Cardiac muscle cell (in vitro differentiated cells and primary cell): ENCODE data around the gene IRF2BPL. TPM values are rescaled to one million over a fixed set of nuclear protein-coding genes. Genes with fewer than 3 reads are reported as not detected.

Experiments
- DNase-seq, 2 donors: peaks; one replicate each; pipeline versions ENCODE4 v3.0.0 to v3.0.0-alpha.2; 2010 to 2017; ENCODE audit warnings: low read depth in 1 of 2, low spot score in 1 of 2
- H3K27ac ChIP-seq: fragments of 200-600 bp; sonication (generic); 2 replicates; pipeline ENCODE4 v1.5.1; 2016
- H3K27me3 ChIP-seq: fragments of 200-600 bp; sonication (generic); 2 replicates; pipeline ENCODE4 v1.6.0; 2016; ENCODE audit warnings: control low read depth
- H3K36me3 ChIP-seq: fragments of 200-600 bp; sonication (generic); 2 replicates; pipeline ENCODE4 v1.5.1; 2016; ENCODE audit warnings: control low read depth
- H3K4me1 ChIP-seq: fragments of 200-600 bp; sonication (generic); 2 replicates; pipeline ENCODE4 v1.8.1; 2017; ENCODE audit warnings: low read depth, mild to moderate bottlenecking, mixed run types
- H3K4me3 ChIP-seq: fragments of 200-600 bp; sonication (generic); 2 replicates; pipeline ENCODE4 v1.5.1; 2016; ENCODE audit warnings: mild to moderate bottlenecking
- H3K9me3 ChIP-seq: fragments of 200-600 bp; sonication (generic); 2 replicates; pipeline ENCODE4 v1.5.1; 2017; ENCODE audit warnings: low read depth, mild to moderate bottlenecking, control low read depth
- polyA plus RNA-seq: library from polyadenylated mRNA; unstranded; fragments of >200 nt; fragmentation: Nextera tagmentation; extraction: Ambion mirVana; gene quantifications from 2 replicates; pipeline ENCODE4 v1.2.1, GENCODE V29; 2016
- total RNA-seq: library from RNA; depleted of rRNA; stranded (reverse); fragments of >200 nt; gene quantifications from 2 replicates; pipeline ENCODE4 v1.2.3, GENCODE V29; 2016
- TF ChIP-seq, protein P1 (sequence below): IDR thresholded peaks from 2 replicates; pipeline ENCODE4 v1.5.1; 2012; ENCODE audit warnings: low read depth, mild to moderate bottlenecking, low read length

Gene IRF2BPL
- total and polyA plus RNA-seq, 2 experiments from 2014 or later = 43.7 to 185 TPM

DNA sequence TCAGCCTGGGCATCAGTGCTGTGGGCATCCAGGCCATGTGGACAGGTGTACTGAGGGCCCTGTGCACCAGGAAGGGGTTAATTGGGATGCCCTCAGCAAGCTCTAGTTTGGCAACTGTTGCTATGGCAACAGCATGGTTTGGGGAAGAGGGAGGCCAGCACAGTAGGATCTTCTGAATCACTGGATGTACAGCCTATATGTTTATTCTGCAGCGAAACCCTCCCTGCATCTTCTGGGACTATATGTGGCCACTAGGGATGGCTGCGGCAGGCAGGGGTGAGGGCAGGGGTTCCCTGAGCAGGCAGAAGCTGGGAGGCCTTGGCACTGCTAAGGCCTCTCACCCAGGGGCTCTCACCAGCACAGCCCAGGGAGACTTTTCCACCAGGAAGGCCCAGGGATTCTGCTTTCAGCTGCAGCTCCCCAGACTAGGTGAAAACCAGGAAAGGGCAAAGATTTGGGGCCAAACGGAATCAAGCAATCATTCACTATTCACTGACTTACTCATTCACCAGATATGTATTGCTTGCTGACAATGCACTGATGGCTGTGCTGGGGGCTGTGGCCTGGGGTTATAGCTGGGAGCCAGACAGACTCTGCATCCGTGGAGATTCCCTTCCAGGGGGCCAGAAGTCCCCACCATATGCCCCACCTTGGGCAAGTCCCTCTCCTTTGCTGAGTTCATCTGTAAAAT is 42.8 kb downstream of the IRF2BPL start:
- Histone ChIP-seq H3K9me3 (no peaks in the 10 kb centered on the region), H3K36me3 (no peaks in the 10 kb centered on the region), H3K27me3 (no peaks in the 10 kb centered on the region), H3K27ac (peak overlapping the region; percentile 74), H3K4me3 (no peak overlapping the region), H3K4me1 (peaks cover 25% of the 10 kb centered on the region)
- TF ChIP-seq, protein P1, sequence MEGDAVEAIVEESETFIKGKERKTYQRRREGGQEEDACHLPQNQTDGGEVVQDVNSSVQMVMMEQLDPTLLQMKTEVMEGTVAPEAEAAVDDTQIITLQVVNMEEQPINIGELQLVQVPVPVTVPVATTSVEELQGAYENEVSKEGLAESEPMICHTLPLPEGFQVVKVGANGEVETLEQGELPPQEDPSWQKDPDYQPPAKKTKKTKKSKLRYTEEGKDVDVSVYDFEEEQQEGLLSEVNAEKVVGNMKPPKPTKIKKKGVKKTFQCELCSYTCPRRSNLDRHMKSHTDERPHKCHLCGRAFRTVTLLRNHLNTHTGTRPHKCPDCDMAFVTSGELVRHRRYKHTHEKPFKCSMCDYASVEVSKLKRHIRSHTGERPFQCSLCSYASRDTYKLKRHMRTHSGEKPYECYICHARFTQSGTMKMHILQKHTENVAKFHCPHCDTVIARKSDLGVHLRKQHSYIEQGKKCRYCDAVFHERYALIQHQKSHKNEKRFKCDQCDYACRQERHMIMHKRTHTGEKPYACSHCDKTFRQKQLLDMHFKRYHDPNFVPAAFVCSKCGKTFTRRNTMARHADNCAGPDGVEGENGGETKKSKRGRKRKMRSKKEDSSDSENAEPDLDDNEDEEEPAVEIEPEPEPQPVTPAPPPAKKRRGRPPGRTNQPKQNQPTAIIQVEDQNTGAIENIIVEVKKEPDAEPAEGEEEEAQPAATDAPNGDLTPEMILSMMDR = no peak
- DNase-seq = no peak

DNA sequence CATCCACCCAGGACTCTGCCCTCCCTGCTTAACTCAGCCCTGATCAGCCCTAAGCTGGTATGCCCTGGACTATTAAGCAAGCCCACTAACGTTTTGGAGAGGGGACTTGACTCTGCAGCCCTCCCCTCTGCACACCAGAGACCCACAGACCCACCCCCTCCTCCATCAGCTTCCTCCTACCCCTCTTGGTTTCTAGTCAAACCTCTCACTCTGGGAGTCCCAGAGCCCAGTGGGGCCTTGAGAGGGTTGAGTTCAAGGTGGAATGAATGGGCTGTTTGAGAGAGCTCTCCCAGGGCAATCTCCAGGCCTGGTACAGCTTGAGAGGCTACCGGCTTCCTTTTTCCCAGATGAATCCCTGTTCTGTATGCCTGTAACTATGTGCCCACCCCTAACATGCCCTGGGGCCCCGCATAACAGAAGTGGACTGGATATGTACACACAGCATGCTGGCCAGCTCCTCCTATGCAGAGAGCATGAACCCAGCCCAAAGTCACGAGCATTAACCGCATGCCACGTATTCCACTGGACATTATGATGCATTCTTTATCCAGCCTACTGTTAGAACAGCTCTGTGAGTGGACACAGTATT is 43.6 kb downstream of the IRF2BPL start:
- peak; percentile 31 to 66 for DNase-seq
- Histone ChIP-seq H3K4me1 (peaks cover 25% of the 10 kb centered on the region), H3K27ac (peak overlapping the region; percentile 74), H3K27me3 (no peaks in the 10 kb centered on the region), H3K36me3 (no peaks in the 10 kb centered on the region), H3K4me3 (no peak overlapping the region), H3K9me3 (no peaks in the 10 kb centered on the region)
- TF ChIP-seq, protein P1 = no peak

DNA sequence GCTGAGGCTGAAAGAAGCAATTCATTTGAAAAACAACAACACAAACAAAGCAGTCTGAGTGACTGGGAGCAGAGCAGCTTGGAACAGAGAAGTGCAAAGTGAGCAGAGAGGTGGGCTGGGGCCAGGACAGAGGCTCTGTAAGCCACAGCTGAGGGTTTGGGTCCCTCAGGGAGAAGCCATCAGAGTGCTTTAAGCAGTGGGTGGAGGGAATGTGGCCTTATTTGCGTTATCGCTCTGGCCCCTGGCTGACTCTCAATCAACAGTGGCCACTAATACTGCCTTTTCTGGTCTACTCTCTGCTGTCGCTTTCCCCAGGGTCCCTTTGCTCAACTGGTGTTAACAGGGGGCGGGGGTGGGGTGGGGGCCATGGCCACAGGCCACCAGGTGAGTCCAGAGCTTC is 44.2 kb downstream of the IRF2BPL start:
- H3K36me3 ChIP-seq = no peaks in the 10 kb centered on the region
- peak overlapping the region; percentile 74 for H3K27ac ChIP-seq
- no peaks in the 10 kb centered on the region for H3K27me3 ChIP-seq
- H3K9me3 ChIP-seq = no peaks in the 10 kb centered on the region
- TF ChIP-seq, protein P1 = no peak
- H3K4me3 ChIP-seq = no peak overlapping the region
- DNase-seq = no peak
- peaks cover 25% of the 10 kb centered on the region for H3K4me1 ChIP-seq

DNA sequence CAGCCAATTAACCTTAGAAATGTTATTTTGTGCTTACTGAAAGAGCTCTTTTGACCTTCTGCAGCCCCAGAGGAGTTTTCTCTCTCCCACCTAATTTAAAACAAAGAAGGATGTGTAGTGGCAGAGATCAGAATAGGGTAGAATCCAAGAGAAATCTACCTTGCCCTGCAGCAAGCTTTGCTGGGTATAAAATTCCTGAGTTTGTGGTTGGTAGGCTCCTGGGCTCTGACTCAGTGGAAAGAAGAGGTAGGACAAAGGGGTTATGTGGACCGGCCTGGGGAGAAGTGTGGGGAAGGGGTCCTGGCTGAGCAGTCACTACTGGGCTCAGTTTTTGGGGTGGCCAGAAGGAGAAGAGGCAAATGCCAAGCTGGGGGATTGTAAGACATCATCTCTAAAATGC is 46.8 kb downstream of the IRF2BPL start:
- Histone ChIP-seq H3K4me1 (peaks cover 28% of the 10 kb centered on the region), H3K27ac (no peak overlapping the region), H3K27me3 (no peaks in the 10 kb centered on the region), H3K4me3 (no peak overlapping the region), H3K9me3 (no peaks in the 10 kb centered on the region), H3K36me3 (no peaks in the 10 kb centered on the region)
- DNase-seq = no peak
- TF ChIP-seq, protein P1 = no peak

DNA sequence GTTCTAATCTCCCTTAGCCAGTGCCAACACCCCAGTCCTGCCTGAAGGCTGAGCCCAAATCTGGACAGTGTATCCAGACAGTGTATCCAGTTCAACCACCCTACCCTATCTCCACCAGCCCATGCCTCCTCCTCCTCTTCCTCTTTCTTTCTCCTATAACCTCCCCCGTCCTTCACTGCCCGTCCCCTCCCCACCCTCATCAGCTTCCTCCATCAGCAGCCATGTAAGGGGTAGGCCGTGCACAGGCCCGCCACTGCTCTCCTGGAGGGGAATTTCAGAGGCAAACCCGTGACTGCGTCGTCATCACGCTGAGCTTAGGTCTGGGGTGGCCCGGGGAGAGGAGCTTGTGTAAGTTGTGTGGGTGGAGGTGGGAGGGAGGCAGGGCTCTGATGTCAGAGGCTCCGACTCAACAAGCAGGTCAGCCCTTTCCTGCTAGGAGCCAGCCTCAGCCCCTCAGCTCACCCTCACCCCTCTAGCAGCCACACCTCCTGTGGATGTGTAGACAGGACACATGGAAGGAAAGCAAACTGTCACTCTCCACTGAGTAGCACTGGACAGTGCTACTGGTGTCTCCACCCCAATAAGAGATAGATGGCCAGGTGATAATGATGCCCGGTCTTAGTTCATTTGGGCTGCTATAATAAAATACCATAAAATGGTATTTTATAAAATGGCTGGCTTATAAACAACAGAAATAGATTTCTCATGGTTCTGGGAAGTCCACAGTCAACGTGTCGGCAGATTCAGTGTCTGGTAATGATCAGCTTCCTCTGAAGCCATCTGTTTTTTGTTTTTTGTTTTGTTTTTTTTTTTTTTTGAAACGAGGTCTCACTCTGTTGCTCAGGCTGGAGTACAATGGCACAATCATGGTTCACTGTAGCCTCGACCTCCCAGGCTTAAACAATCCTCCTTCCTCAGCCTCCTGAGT is 50.5 kb downstream of the IRF2BPL start:
- no peaks in the 10 kb centered on the region for H3K36me3 ChIP-seq
- no peak overlapping the region for H3K4me3 ChIP-seq
- peak overlapping the region; percentile 43 for H3K27ac ChIP-seq
- H3K4me1 ChIP-seq = peaks cover 16% of the 10 kb centered on the region
- H3K9me3 ChIP-seq = no peaks in the 10 kb centered on the region
- peak in 1 of 2 donors; percentile 92 for DNase-seq
- TF ChIP-seq, protein P1 = no peak
- no peaks in the 10 kb centered on the region for H3K27me3 ChIP-seq
